Duodenal mucosa (tissue), 2 donors: ENCODE measurements around the gene ETV6.

Experiments
- H3K27ac ChIP-seq: one replicate; pipeline ENCODE4 v1.7.0; 2013; ENCODE audit warnings: low read depth, low read length
- H3K27me3 ChIP-seq, 2 donors: one replicate each; pipeline ENCODE4 v1.7.0; 2013; ENCODE audit warnings: low read length in 2 of 2, control low read depth in 1 of 2; ENCODE audit not compliant: insufficient read depth in 2 of 2, control insufficient read depth in 1 of 2
- H3K36me3 ChIP-seq, 2 donors: one replicate each; pipeline ENCODE4 v1.7.0; 2013; ENCODE audit warnings: low read length in 2 of 2, control low read depth in 1 of 2; ENCODE audit not compliant: insufficient read depth in 2 of 2, control insufficient read depth in 1 of 2
- H3K4me1 ChIP-seq, 2 donors: one replicate each; pipeline ENCODE4 v1.7.0; 2013; ENCODE audit warnings: low read length in 2 of 2, control low read depth in 1 of 2; ENCODE audit not compliant: insufficient read depth in 2 of 2, control insufficient read depth in 1 of 2
- H3K4me3 ChIP-seq, 2 donors: one replicate each; pipeline ENCODE4 v1.7.0; 2013; ENCODE audit warnings: low read length in 2 of 2, low read depth in 1 of 2
- H3K9ac ChIP-seq, 2 donors: one replicate each; pipeline ENCODE4 v1.7.0; 2013; ENCODE audit warnings: low read length in 2 of 2, low read depth in 1 of 2
- H3K9me3 ChIP-seq, 2 donors: one replicate each; pipeline ENCODE4 v1.7.0; 2013; ENCODE audit warnings: low read length in 2 of 2, control low read depth in 1 of 2; ENCODE audit not compliant: control insufficient read depth in 1 of 2

ETV6 gene

GRCh38 chr12:11741434-11742092, 92.1 kb downstream of the ETV6 start:
- H3K4me1 ChIP-seq: peaks cover 7 to 25% of the 10 kb centered on the region in 2 donors
- H3K27ac ChIP-seq: no peak overlapping the region
- no peak overlapping the region for H3K9ac ChIP-seq
- no peaks in the 10 kb centered on the region for H3K9me3 ChIP-seq
- no peaks in the 10 kb centered on the region for H3K27me3 ChIP-seq
- no peak overlapping the region for H3K4me3 ChIP-seq
- no peaks in the 10 kb centered on the region for H3K36me3 ChIP-seq

- Histone ChIP-seq H3K4me3 (no peak overlapping the region), H3K9me3 (no peaks in the 10 kb centered on the region), H3K4me1 (peaks cover 10 to 32% of the 10 kb centered on the region in 2 donors), H3K36me3 (no peaks in the 10 kb centered on the region), H3K27me3 (no peaks in the 10 kb centered on the region), H3K9ac (no peak overlapping the region), H3K27ac (no peak overlapping the region)
Measured at GRCh38 chr12:11743423-11744409, 94.2 kb downstream of the ETV6 start.

GRCh38 chr12:11744410-11744801, 94.9 kb downstream of the ETV6 start:
- Histone ChIP-seq H3K27me3 (no peaks in the 10 kb centered on the region), H3K9ac (no peak overlapping the region), H3K9me3 (no peaks in the 10 kb centered on the region), H3K4me3 (no peak overlapping the region), H3K4me1 (peaks cover 12 to 32% of the 10 kb centered on the region in 2 donors), H3K27ac (no peak overlapping the region), H3K36me3 (no peaks in the 10 kb centered on the region)

- no peaks in the 10 kb centered on the region for H3K9me3 ChIP-seq
- no peaks in the 10 kb centered on the region for H3K36me3 ChIP-seq
- H3K9ac ChIP-seq: no peak overlapping the region
- no peak overlapping the region for H3K27ac ChIP-seq
- peaks cover 16 to 35% of the 10 kb centered on the region in 2 donors for H3K4me1 ChIP-seq
- H3K27me3 ChIP-seq: no peaks in the 10 kb centered on the region
- no peak overlapping the region for H3K4me3 ChIP-seq
Measured at GRCh38 chr12:11745113-11745512, 95.6 kb downstream of the ETV6 start.

GRCh38 chr12:11746024-11746771, 96.7 kb downstream of the ETV6 start:
- Histone ChIP-seq H3K27me3 (no peaks in the 10 kb centered on the region), H3K27ac (no peak overlapping the region), H3K36me3 (no peaks in the 10 kb centered on the region), H3K9me3 (no peaks in the 10 kb centered on the region), H3K4me1 (peaks cover 9 to 29% of the 10 kb centered on the region in 2 donors), H3K4me3 (no peak overlapping the region), H3K9ac (no peak overlapping the region)

GRCh38 chr12:11746940-11747716, 97.7 kb downstream of the ETV6 start:
- Histone ChIP-seq H3K27ac (no peak overlapping the region), H3K4me1 (peaks cover 9 to 28% of the 10 kb centered on the region in 2 donors), H3K9ac (no peak overlapping the region), H3K9me3 (no peaks in the 10 kb centered on the region), H3K27me3 (no peaks in the 10 kb centered on the region), H3K4me3 (no peak overlapping the region), H3K36me3 (no peaks in the 10 kb centered on the region)

- no peaks in the 10 kb centered on the region for H3K9me3 ChIP-seq
- H3K4me3 ChIP-seq: no peak overlapping the region
- H3K27me3 ChIP-seq: no peaks in the 10 kb centered on the region
- no peak overlapping the region for H3K27ac ChIP-seq
- no peak overlapping the region for H3K9ac ChIP-seq
- peaks cover 10 to 28% of the 10 kb centered on the region in 2 donors for H3K4me1 ChIP-seq
- H3K36me3 ChIP-seq: no peaks in the 10 kb centered on the region
Measured at GRCh38 chr12:11747969-11748368, 98.5 kb downstream of the ETV6 start.

- Histone ChIP-seq H3K27me3 (no peaks in the 10 kb centered on the region), H3K27ac (no peak overlapping the region), H3K36me3 (peaks cover 0 to 8% of the 10 kb centered on the region in 2 donors), H3K4me3 (no peak overlapping the region), H3K9ac (no peak overlapping the region), H3K9me3 (no peaks in the 10 kb centered on the region), H3K4me1 (peaks cover 15 to 33% of the 10 kb centered on the region in 2 donors)
Measured at GRCh38 chr12:11748903-11749302, 99.4 kb downstream of the ETV6 start.

GRCh38 chr12:11749943-11750690, 100.6 kb downstream of the ETV6 start:
- Histone ChIP-seq H3K36me3 (peaks cover 0 to 17% of the 10 kb centered on the region in 2 donors), H3K27me3 (no peaks in the 10 kb centered on the region), H3K9ac (no peak overlapping the region), H3K27ac (peak overlapping the region; percentile 47), H3K9me3 (no peaks in the 10 kb centered on the region), H3K4me1 (peaks cover 15 to 36% of the 10 kb centered on the region in 2 donors), H3K4me3 (no peak overlapping the region)
